Measurements from ENCODE around the gene KCNQ1.

DNA sequence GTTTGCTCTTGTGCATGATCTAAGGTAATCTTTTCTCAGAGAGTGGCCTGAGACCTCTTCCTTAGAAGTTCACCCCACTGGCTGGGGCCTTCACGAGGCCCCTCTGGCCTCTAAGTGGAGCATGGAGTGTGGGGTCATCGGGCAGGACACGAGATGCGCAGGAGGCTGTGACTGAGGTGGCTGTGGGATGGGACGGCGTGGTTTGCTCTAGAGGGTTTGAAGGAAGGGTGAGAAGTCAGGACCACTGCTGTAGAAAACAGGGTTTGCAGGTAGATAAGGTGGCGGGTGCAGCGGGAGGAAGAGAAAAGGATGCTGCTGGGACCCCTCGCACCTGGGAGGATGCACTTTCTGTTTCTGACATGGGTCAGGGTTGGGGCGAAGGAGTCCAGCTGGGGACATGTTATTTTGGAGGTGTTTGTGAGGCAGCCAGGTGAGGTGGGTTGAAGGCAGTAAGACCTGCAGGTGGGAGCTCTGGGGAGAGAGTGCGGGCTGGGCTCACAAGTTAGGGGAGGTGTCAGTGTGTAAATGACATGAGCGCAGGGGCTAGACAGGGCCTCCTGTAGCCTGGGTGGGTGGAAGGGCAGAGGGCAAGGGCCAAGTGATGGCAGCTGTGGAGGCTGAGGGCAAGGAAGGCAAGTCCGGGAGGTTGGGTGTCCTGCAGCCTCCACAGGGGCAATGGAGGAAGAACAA is 62.5 kb downstream of the KCNQ1 start:
- TF ChIP-seq CBFB (CRISPR knock-in tag; IDR thresholded peaks at IDR 0.05; ENCODE audit: low read depth) (no peak), NFYB (CRISPR knock-in tag; conservative IDR thresholded peaks at IDR 0.05; ENCODE audit: low read depth) (no peak), KAT7 (CRISPR knock-in tag; IDR thresholded peaks at IDR 0.05; ENCODE audit: borderline replicate concordance) (no peak), NR2C2 (CRISPR knock-in tag; IDR thresholded peaks at IDR 0.05) (no peak), SOX15 (CRISPR knock-in tag; IDR thresholded peaks at IDR 0.05) (no peak), ZNF416 (CRISPR knock-in tag; IDR thresholded peaks at IDR 0.05) (no peak), SMAD4 (CRISPR knock-in tag; IDR thresholded peaks at IDR 0.05) (no peak)
- TF ChIP-seq, protein P1, sequence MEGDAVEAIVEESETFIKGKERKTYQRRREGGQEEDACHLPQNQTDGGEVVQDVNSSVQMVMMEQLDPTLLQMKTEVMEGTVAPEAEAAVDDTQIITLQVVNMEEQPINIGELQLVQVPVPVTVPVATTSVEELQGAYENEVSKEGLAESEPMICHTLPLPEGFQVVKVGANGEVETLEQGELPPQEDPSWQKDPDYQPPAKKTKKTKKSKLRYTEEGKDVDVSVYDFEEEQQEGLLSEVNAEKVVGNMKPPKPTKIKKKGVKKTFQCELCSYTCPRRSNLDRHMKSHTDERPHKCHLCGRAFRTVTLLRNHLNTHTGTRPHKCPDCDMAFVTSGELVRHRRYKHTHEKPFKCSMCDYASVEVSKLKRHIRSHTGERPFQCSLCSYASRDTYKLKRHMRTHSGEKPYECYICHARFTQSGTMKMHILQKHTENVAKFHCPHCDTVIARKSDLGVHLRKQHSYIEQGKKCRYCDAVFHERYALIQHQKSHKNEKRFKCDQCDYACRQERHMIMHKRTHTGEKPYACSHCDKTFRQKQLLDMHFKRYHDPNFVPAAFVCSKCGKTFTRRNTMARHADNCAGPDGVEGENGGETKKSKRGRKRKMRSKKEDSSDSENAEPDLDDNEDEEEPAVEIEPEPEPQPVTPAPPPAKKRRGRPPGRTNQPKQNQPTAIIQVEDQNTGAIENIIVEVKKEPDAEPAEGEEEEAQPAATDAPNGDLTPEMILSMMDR (IDR thresholded peaks at IDR 0.05): no peak
- TF ChIP-seq, protein P2, sequence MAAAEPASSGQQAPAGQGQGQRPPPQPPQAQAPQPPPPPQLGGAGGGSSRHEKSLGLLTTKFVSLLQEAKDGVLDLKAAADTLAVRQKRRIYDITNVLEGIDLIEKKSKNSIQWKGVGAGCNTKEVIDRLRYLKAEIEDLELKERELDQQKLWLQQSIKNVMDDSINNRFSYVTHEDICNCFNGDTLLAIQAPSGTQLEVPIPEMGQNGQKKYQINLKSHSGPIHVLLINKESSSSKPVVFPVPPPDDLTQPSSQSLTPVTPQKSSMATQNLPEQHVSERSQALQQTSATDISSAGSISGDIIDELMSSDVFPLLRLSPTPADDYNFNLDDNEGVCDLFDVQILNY (CRISPR knock-in tag; IDR thresholded peaks at IDR 0.05): no peak
- TF ChIP-seq, protein P3, sequence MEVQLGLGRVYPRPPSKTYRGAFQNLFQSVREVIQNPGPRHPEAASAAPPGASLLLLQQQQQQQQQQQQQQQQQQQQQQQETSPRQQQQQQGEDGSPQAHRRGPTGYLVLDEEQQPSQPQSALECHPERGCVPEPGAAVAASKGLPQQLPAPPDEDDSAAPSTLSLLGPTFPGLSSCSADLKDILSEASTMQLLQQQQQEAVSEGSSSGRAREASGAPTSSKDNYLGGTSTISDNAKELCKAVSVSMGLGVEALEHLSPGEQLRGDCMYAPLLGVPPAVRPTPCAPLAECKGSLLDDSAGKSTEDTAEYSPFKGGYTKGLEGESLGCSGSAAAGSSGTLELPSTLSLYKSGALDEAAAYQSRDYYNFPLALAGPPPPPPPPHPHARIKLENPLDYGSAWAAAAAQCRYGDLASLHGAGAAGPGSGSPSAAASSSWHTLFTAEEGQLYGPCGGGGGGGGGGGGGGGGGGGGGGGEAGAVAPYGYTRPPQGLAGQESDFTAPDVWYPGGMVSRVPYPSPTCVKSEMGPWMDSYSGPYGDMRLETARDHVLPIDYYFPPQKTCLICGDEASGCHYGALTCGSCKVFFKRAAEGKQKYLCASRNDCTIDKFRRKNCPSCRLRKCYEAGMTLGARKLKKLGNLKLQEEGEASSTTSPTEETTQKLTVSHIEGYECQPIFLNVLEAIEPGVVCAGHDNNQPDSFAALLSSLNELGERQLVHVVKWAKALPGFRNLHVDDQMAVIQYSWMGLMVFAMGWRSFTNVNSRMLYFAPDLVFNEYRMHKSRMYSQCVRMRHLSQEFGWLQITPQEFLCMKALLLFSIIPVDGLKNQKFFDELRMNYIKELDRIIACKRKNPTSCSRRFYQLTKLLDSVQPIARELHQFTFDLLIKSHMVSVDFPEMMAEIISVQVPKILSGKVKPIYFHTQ (CRISPR knock-in tag; IDR thresholded peaks at IDR 0.05): no peak
- TF ChIP-seq, protein P4, sequence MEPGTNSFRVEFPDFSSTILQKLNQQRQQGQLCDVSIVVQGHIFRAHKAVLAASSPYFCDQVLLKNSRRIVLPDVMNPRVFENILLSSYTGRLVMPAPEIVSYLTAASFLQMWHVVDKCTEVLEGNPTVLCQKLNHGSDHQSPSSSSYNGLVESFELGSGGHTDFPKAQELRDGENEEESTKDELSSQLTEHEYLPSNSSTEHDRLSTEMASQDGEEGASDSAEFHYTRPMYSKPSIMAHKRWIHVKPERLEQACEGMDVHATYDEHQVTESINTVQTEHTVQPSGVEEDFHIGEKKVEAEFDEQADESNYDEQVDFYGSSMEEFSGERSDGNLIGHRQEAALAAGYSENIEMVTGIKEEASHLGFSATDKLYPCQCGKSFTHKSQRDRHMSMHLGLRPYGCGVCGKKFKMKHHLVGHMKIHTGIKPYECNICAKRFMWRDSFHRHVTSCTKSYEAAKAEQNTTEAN (CRISPR knock-in tag; IDR thresholded peaks at IDR 0.05): no peak
- TF ChIP-seq, protein P5, sequence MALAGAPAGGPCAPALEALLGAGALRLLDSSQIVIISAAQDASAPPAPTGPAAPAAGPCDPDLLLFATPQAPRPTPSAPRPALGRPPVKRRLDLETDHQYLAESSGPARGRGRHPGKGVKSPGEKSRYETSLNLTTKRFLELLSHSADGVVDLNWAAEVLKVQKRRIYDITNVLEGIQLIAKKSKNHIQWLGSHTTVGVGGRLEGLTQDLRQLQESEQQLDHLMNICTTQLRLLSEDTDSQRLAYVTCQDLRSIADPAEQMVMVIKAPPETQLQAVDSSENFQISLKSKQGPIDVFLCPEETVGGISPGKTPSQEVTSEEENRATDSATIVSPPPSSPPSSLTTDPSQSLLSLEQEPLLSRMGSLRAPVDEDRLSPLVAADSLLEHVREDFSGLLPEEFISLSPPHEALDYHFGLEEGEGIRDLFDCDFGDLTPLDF (CRISPR knock-in tag; IDR thresholded peaks at IDR 0.05): no peak

All from WTC11 (cell line).